Measurements from ENCODE around the gene GDPD3. TPM values are rescaled to one million over a fixed set of nuclear protein-coding genes. Genes with fewer than 3 reads are reported as not detected.

GDPD3 gene
- total and polyA plus RNA-seq, 10 of the 15 experiments (the other 5 are each of a cell fraction or from before 2014, with no cell fraction given): 0.29 to 3.3 (median 0.97) TPM

DNA sequence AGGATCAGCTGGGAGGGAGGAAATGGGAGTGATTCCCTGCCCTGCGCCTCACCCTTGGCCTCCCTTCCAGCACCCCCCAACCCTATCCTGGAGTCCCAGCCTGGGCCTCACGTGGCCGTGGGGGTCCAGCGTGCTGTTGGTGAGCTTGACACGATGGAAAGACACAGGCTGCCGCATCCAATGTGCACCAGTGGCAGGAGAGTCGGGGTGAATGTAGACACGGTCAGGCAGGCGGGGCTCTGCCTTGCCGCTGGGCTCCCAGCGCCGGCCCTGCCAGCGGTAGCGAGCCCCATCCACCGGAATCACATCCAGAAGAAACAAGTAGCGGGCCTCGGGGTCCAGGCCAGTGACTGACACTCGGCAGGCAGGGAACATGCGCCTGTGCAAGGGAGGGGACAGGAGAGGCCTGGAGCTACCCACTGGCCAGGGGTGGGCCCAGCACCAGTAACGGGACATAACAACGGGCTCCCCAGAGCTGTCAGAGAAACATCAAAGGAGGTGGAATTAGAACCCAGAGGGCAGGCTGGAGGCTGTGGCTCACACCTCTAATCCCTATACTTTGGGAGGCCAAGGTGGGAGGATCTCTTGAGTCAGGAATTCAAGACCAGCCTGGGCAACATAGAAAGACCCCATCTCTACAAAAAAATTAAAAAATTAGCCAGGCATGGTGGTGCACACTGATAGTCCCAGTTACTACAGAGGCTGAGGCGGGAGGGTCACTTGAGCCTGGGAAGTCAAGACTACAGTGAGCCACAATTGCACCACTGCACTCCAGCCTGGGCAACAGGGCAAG, 24.3 kb downstream of the GDPD3 start:
- in situ Hi-C loops (cut with MboI) (loop anchor here (25.0 kb wide), 1 partner anchor 1798 kb away; no protein-coding TSS in a partner anchor), intact Hi-C loops (cut with micrococcal nuclease; ENCODE audit: unreplicated experiment) (no loop called here)
- Histone ChIP-seq H3K4me3 (no peak overlapping the region), H3K4me1 (ENCODE audit: control insufficient read depth, insufficient read depth, low read length) (peaks cover 15% of the 10 kb centered on the region), H3K27ac (ENCODE audit: control insufficient read depth, insufficient read depth) (no peak overlapping the region), H3K79me2 (ENCODE audit: control insufficient read depth, insufficient read depth, low read length) (no peaks in the 10 kb centered on the region), H3K9me3 (replicated peaks; ENCODE audit: control insufficient read depth, insufficient read depth, low read length) (no peaks in the 10 kb centered on the region), H2AFZ (ENCODE audit: control insufficient read depth, low read depth, low read length) (no peak overlapping the region), H4K20me1 (ENCODE audit: control insufficient read depth, insufficient read depth) (no peaks in the 10 kb centered on the region), H3K9ac (ENCODE audit: control insufficient read depth, insufficient read depth, low read length) (no peak overlapping the region), H3K27me3 (replicated peaks in 1 of 2; ENCODE audit: control insufficient read depth in 2 of 2, insufficient read depth in 2 of 2, low read length in 1 of 2) (no peaks in the 10 kb centered on the region), H3K4me2 (ENCODE audit: control insufficient read depth, insufficient read depth) (no peak overlapping the region), H3K36me3 (ENCODE audit: control insufficient read depth in 2 of 2, insufficient read depth in 2 of 2, low read length in 1 of 2) (peaks cover 12 to 13% of the 10 kb centered on the region in 2 experiments; a peak in 3 of 4 replicates)
- RAD21 ChIA-PET (ENCODE audit: unreplicated experiment): interaction anchor here (0.7 kb wide), 1 partner anchor 429 kb away, joined by 5 read pairs; no protein-coding TSS in a partner anchor
- no peak for ATAC-seq
- 94% methylated on average over 22 of the region's 22 CpGs for WGBS (ENCODE audit: insufficient coverage, insufficient replicate concordance, low lambda C conversion rate, missing lambda C conversion rate)
- SMC1A ChIA-PET (ENCODE audit: uncharacterized antibody, unreplicated experiment): interaction anchor here (1.3 kb wide), 1 partner anchor 12 kb away, joined by 3 read pairs; no protein-coding TSS in a partner anchor
- no peak for FAIRE-seq
- POLR2A ChIA-PET: interaction anchor here (0.6 to 4.2 kb wide), 2 partner anchors 14 to 1275 kb away, joined by 11 to 35 read pairs; partner anchors contain the start of gene PPP4C
- CTCF ChIA-PET: interaction anchor here (0.7 to 6.8 kb wide), 2 partner anchors 24 to 34 kb away, joined by 3 to 77 read pairs; partner anchors contain the start of gene ALDOA
- BruUV-seq (replicated peaks): no TSS peak
- no peak for DNase-seq (ENCODE audit: low read depth, low spot score)
- TF ChIP-seq ZBTB40 (IDR thresholded peaks at IDR 0.05; ENCODE audit: borderline replicate concordance): no peak
- TF ChIP-seq REST (IDR thresholded peaks at IDR 0.05; ENCODE audit: low read depth, low read length): no peak
- TF ChIP-seq MXI1 (IDR thresholded peaks at IDR 0.05; ENCODE audit: low read depth, low read length): no peak
- no peak for TF ChIP-seq WRNIP1 (IDR thresholded peaks at IDR 0.05; ENCODE audit: borderline replicate concordance, low read depth, low read length)
- TF ChIP-seq ZNF207 (IDR thresholded peaks at IDR 0.05; ENCODE audit: borderline replicate concordance): no peak
- no peak for TF ChIP-seq CBFB (IDR thresholded peaks at IDR 0.05; ENCODE audit: low read depth)
- TF ChIP-seq PAX5 (IDR thresholded peaks at IDR 0.05; ENCODE audit: borderline replicate concordance, low read depth, low read length): no peak
- TF ChIP-seq SUZ12 (IDR thresholded peaks at IDR 0.05; ENCODE audit: unreplicated experiment): no peak
- TF ChIP-seq, protein P1, sequence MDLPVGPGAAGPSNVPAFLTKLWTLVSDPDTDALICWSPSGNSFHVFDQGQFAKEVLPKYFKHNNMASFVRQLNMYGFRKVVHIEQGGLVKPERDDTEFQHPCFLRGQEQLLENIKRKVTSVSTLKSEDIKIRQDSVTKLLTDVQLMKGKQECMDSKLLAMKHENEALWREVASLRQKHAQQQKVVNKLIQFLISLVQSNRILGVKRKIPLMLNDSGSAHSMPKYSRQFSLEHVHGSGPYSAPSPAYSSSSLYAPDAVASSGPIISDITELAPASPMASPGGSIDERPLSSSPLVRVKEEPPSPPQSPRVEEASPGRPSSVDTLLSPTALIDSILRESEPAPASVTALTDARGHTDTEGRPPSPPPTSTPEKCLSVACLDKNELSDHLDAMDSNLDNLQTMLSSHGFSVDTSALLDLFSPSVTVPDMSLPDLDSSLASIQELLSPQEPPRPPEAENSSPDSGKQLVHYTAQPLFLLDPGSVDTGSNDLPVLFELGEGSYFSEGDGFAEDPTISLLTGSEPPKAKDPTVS (IDR thresholded peaks at IDR 0.05; ENCODE audit: low read depth, low read length): no peak
- TF ChIP-seq YY1 (IDR thresholded peaks at IDR 0.05; ENCODE audit: low read depth, low read length): no peak
- no peak for TF ChIP-seq BACH1 (IDR thresholded peaks at IDR 0.05; ENCODE audit: borderline replicate concordance)
- no peak for TF ChIP-seq TBL1XR1 (IDR thresholded peaks at IDR 0.05; ENCODE audit: low read depth, low read length)
- no peak for TF ChIP-seq SUPT20H (IDR thresholded peaks at IDR 0.05; ENCODE audit: borderline replicate concordance, control insufficient read depth, low read depth, low read length)
- TF ChIP-seq POLR2A (IDR thresholded peaks at IDR 0.05; ENCODE audit: low read depth, low read length): no peak
- TF ChIP-seq ZNF622 (IDR thresholded peaks at IDR 0.05): no peak
